Prostate gland (tissue), 2 donors: ENCODE data around the gene VPS54. TPM values are rescaled to one million over a fixed set of nuclear protein-coding genes. Genes with fewer than 3 reads are reported as not detected.

Source experiments
- DNase-seq: peaks from one replicate; pipeline ENCODE4 v3.0.0-alpha.2; 2019; ENCODE audit warnings: low spot score
- H3K27ac ChIP-seq, 2 donors: fragments of 200-600 bp; sonication (generic); 2 replicates each; pipeline ENCODE4 v1.5.1; 2017 to 2019
- H3K27me3 ChIP-seq: fragments of 200-600 bp; sonication (generic); replicated peaks from 2 replicates; pipeline ENCODE4 v1.5.1; 2019; ENCODE audit not compliant: insufficient read depth
- H3K36me3 ChIP-seq, 2 donors: fragments of 200-600 bp; sonication (generic); 1 replicate in 1 of 2; 2 replicates in 1 of 2; pipeline versions ENCODE4 v1.5.1 to v1.8.1; 2017 to 2019
- H3K4me1 ChIP-seq: fragments of 200-600 bp; sonication (generic); replicated peaks from 2 replicates; pipeline ENCODE4 v1.5.1; 2019
- H3K4me3 ChIP-seq, 2 donors: fragments of 200-600 bp; sonication (generic); 2 replicates each; pipeline ENCODE4 v1.5.1; 2017 to 2019
- H3K9me3 ChIP-seq: fragments of 200-600 bp; sonication (generic); 2 replicates; pipeline ENCODE4 v1.5.1; 2017
- CTCF ChIP-seq, 4 experiments: fragments of 200-600 bp in 2 of 4; fragments of 450-650 bp in 2 of 4; sonication (generic) in 2 of 4; IDR thresholded peaks; 1 replicate in 3 of 4; 2 replicates in 1 of 4; pipeline ENCODE4 v1.5.1; 2016 to 2019; ENCODE audit warnings: antibody characterized with exemption in 4 of 4, mild to moderate bottlenecking in 2 of 4, moderate library complexity in 2 of 4
- POLR2A ChIP-seq: fragments of 450-650 bp; IDR thresholded peaks from one replicate; pipeline ENCODE4 v1.6.1; 2016; ENCODE audit warnings: antibody characterized with exemption, mild to moderate bottlenecking
- POLR2AphosphoS5 ChIP-seq: sonication (generic); formaldehyde crosslinking; IDR thresholded peaks from one replicate; pipeline ENCODE4 v1.6.1; 2017; ENCODE audit warnings: antibody characterized with exemption
- WGBS: methylation state at CpG from one replicate; pipeline ENCODE4 v1.1.5; 2018; 5-methylcytosine and 5-hydroxymethylcytosine counted together
- intact Hi-C: fragments of 100-400 bp; cut with DNase I; formaldehyde crosslinking; loops from one replicate; pipeline ENCODE4 v1.14.2; 2022
- total RNA-seq, 2 donors: library from RNA; depleted of rRNA; stranded (reverse); fragments of >200 nt; gene quantifications; one replicate each; pipeline ENCODE4 v1.1.0, GENCODE V29; 2016

VPS54 gene
- total RNA-seq, 2 donors from 2014 or later: 33.5 to 41.1 TPM

DNA sequence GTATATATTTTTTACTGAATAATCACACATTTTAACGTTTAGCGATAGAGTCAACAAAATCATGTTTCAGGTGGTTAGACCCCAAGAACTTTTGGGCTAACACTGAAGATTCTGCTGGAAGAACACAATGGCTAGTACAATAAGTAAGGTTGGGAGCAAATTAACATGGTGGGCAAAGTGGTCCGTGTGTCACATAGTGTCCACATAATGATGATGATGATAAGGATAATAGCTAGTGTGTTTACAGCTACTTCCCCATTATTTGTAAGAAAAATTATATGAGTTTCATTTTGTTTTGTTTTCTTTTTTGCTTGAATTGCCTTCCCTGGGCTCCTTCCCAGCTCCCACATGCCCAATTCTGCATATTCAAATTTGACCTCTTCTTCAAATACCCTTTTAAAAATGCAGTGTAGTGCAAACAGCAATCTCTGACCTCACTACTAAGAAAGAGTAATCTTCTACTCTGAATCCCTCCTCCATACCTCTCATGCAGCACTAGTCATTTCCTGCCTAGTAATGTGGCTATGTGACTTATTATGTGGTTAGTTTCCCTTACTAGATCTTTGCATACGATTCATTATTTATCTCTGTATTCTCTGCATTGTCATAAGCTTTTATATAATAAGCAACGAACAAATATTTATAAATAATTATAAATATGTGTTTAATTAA, 16.9 kb upstream of the VPS54 start:
- no peak for DNase-seq
- Histone ChIP-seq H3K4me3 (no peak overlapping the region), H3K36me3 (no peaks in the 10 kb centered on the region), H3K4me1 (no peaks in the 10 kb centered on the region), H3K9me3 (no peaks in the 10 kb centered on the region), H3K27ac (no peak overlapping the region), H3K27me3 (no peaks in the 10 kb centered on the region)
- TF ChIP-seq POLR2AphosphoS5 (no peak), CTCF (IDR thresholded peaks at IDR 0.05) (no peak), POLR2A (no peak)
- intact Hi-C loops: no loop called here
- WGBS: 52% methylated on average over 5 of the region's 5 CpGs

- DNase-seq: no peak
- no peaks in the 10 kb centered on the region for H3K9me3 ChIP-seq
- H3K4me1 ChIP-seq: no peaks in the 10 kb centered on the region
- no peaks in the 10 kb centered on the region for H3K27me3 ChIP-seq
- 28% methylated on average over 4 of the region's 4 CpGs for WGBS
- H3K36me3 ChIP-seq: no peaks in the 10 kb centered on the region
- intact Hi-C loops: no loop called here
- TF ChIP-seq POLR2A (no peak), POLR2AphosphoS5 (no peak), CTCF (IDR thresholded peaks at IDR 0.05) (no peak)
- no peak overlapping the region for H3K27ac ChIP-seq
- H3K4me3 ChIP-seq: no peak overlapping the region
Observed at GRCh38 chr2:64035072-64035942, 16.1 kb upstream of the VPS54 start.

DNA sequence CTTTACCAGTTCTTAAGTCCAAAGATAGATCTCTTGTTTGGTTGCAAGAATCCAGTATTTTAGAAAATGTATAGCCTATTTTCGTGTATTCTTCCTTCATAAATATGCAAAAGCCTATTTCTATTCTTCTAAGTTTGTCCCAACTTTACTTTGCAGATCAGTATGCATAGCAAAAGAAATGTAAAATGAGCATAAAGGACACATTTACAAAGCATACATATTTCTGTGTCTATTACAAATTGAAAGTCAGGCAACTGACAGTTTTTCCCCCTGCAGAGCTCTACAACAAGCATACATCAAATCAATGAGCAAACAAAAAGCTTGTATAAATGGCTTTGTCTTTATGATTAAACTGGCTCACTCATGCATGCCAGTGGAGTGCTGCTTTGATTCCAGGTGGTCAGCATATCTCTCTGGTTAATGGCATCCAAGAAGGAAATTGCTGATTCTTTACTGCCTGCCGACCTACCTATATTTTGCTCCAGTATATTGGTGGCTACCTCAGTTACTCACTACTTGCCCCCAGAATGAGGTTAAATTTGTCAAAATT, 10.0 kb upstream of the VPS54 start:
- WGBS: 75% methylated on average over 2 of the region's 2 CpGs
- no peak for DNase-seq

GRCh38 chr2:64025741-64026140, 6.5 kb upstream of the VPS54 start:
- Histone ChIP-seq H3K27ac (no peak overlapping the region), H3K36me3 (no peaks in the 10 kb centered on the region), H3K4me1 (no peaks in the 10 kb centered on the region), H3K4me3 (no peak overlapping the region), H3K27me3 (no peaks in the 10 kb centered on the region), H3K9me3 (no peaks in the 10 kb centered on the region)
- TF ChIP-seq POLR2A (no peak), CTCF (IDR thresholded peaks at IDR 0.05) (no peak), POLR2AphosphoS5 (no peak)
- DNase-seq: no peak
- intact Hi-C loops: no loop called here
- 73% methylated on average over 3 of the region's 3 CpGs for WGBS

More for the DNA sequence above, 10.0 kb upstream of the VPS54 start:
- TF ChIP-seq POLR2A (no peak), POLR2AphosphoS5 (no peak), CTCF (IDR thresholded peaks at IDR 0.05) (no peak)
- Histone ChIP-seq H3K27ac (no peak overlapping the region), H3K4me3 (no peak overlapping the region), H3K27me3 (no peaks in the 10 kb centered on the region), H3K9me3 (no peaks in the 10 kb centered on the region), H3K4me1 (no peaks in the 10 kb centered on the region), H3K36me3 (no peaks in the 10 kb centered on the region)
- intact Hi-C loops: no loop called here
